OCI-LY7 (cell line): ENCODE results near the gene FGF18. TPM values are rescaled to one million over a fixed set of nuclear protein-coding genes. Genes with fewer than 3 reads are reported as not detected.

Source experiments
- BruUV-seq: library from RNA; stranded (reverse); fragments of 400-500 nt; replicated peaks from 2 replicates; lab custom pipeline; 2021; lab: Mats Ljungman, UMichigan
- CTCF ChIA-PET: fragments of 300-600 bp; sonication (Branson Sonifier 250); formaldehyde crosslinking; loops from one replicate; lab custom pipeline; 2022; ENCODE audit warnings: antibody characterized with exemption; ENCODE audit not compliant: unreplicated experiment; lab: Charles Lee
- POLR2A ChIA-PET: fragments of 300-600 bp; sonication (Branson Sonifier 250); formaldehyde crosslinking; loops from one replicate; lab custom pipeline; 2022; ENCODE audit warnings: antibody characterized with exemption; lab: Charles Lee
- DNase-seq: peaks from one replicate; pipeline ENCODE4 v3.0.0-alpha.2; 2015; ENCODE audit warnings: low spot score
- H2AFZ ChIP-seq: fragments of 200-600 bp; sonication (generic), shearing (Covaris generic); 2 replicates; pipeline ENCODE4 v1.6.1; 2014; ENCODE audit warnings: mild to moderate bottlenecking, antibody characterized with exemption, low read length, moderate library complexity
- H3K27ac ChIP-seq: fragments of 200-600 bp; sonication (generic); 2 replicates; pipeline ENCODE4 v1.5.1; 2014; ENCODE audit warnings: mixed run types, low read depth, mild to moderate bottlenecking, moderate library complexity, low read length, inconsistent platforms; ENCODE audit not compliant: poor library complexity, severe bottlenecking
- H3K36me3 ChIP-seq: fragments of 200-600 bp; sonication (generic); 2 replicates; pipeline ENCODE4 v1.6.1; 2014; ENCODE audit warnings: mild to moderate bottlenecking, antibody characterized with exemption, low read length, moderate library complexity, mixed read lengths; ENCODE audit not compliant: insufficient read depth
- H3K4me1 ChIP-seq: fragments of 200-600 bp; sonication (generic); 2 replicates; pipeline ENCODE4 v1.5.1; 2014; ENCODE audit warnings: mild to moderate bottlenecking, low read length; ENCODE audit not compliant: insufficient read depth, poor library complexity, severe bottlenecking
- H3K4me2 ChIP-seq: fragments of 200-600 bp; sonication (generic); 2 replicates; pipeline ENCODE4 v1.6.1; 2014; ENCODE audit warnings: mild to moderate bottlenecking, low read length
- H3K4me3 ChIP-seq: fragments of 200-600 bp; sonication (generic); 2 replicates; pipeline ENCODE4 v1.5.1; 2014; ENCODE audit warnings: mild to moderate bottlenecking, low read depth, low read length; ENCODE audit not compliant: poor library complexity, severe bottlenecking
- H3K79me2 ChIP-seq: fragments of 200-600 bp; sonication (generic); 2 replicates; pipeline ENCODE4 v1.6.1; 2016; ENCODE audit warnings: low read depth, mild to moderate bottlenecking, low read length, moderate library complexity, mixed read lengths; ENCODE audit not compliant: insufficient read depth
- H3K9me2 ChIP-seq: fragments of 200-600 bp; sonication (generic); 2 replicates; pipeline ENCODE4 v1.6.1; 2016; ENCODE audit warnings: mild to moderate bottlenecking, low read length, mixed read lengths; ENCODE audit not compliant: insufficient read depth
- H3K9me3 ChIP-seq: fragments of 200-600 bp; sonication (generic); 2 replicates; pipeline ENCODE4 v1.6.1; 2014; ENCODE audit warnings: mild to moderate bottlenecking, mixed run types, low read length, mixed read lengths
- H4K20me1 ChIP-seq: fragments of 200-600 bp; sonication (generic); 2 replicates; pipeline ENCODE4 v1.6.1; 2014; ENCODE audit warnings: mild to moderate bottlenecking, antibody characterized with exemption, low read length, moderate library complexity, mixed read lengths; ENCODE audit not compliant: insufficient read depth
- CTCF ChIP-seq: fragments of 200-600 bp; sonication (generic); conservative IDR thresholded peaks from 2 replicates; pipeline ENCODE4 v1.5.1; 2014; ENCODE audit warnings: mild to moderate bottlenecking, antibody characterized with exemption, low read length, moderate library complexity, mixed read lengths
- EZH2phosphoT487 ChIP-seq: fragments of 200-600 bp; sonication (generic); IDR thresholded peaks from 2 replicates; pipeline ENCODE4 v1.6.1; 2018; ENCODE audit warnings: low read depth, borderline replicate concordance, mild to moderate bottlenecking, mixed run types, antibody characterized with exemption, low read length, moderate library complexity, mixed read lengths
- intact Hi-C: fragments of 100-400 bp; cut with micrococcal nuclease; formaldehyde crosslinking; loops from one replicate; pipeline ENCODE4 v1.10.0; 2022; ENCODE audit not compliant: unreplicated experiment
- total RNA-seq, 2 experiments: library from RNA; depleted of rRNA in 1 of 2; stranded (reverse); fragments of >200 nt in 1 of 2; shearing (Covaris generic) in 1 of 2; gene quantifications; 2 replicates each; pipeline ENCODE4 v1.2.3, GENCODE V29; 2014 to 2022

The FGF18 gene
- total RNA-seq, 2 experiments from 2014 or later: 0.16 TPM; not detected in 1

- intact Hi-C loops: no loop called here
- Histone ChIP-seq H4K20me1 (no peaks in the 10 kb centered on the region), H3K36me3 (no peaks in the 10 kb centered on the region), H3K4me3 (no peak overlapping the region), H3K9me2 (no peaks in the 10 kb centered on the region), H3K79me2 (no peaks in the 10 kb centered on the region), H3K27ac (no peak overlapping the region), H2AFZ (no peak overlapping the region), H3K4me2 (no peak overlapping the region), H3K9me3 (no peaks in the 10 kb centered on the region), H3K4me1 (no peaks in the 10 kb centered on the region)
- no TSS peak for BruUV-seq
- no peak for DNase-seq
- TF ChIP-seq EZH2phosphoT487 (no peak), CTCF (no peak)
- POLR2A ChIA-PET: interaction anchor here (0.7 kb wide), 1 partner anchor 1411 kb away, joined by 3 read pairs; no protein-coding TSS in a partner anchor
- CTCF ChIA-PET: no interaction called here
These were observed 8.1 kb downstream of the FGF18 start for GRCh38 chr5:171427318-171428167.

GRCh38 chr5:171428168-171428696 lies 8.8 kb downstream of the FGF18 start:
- BruUV-seq: no TSS peak
- Histone ChIP-seq H3K27ac (no peak overlapping the region), H2AFZ (no peak overlapping the region), H4K20me1 (no peaks in the 10 kb centered on the region), H3K36me3 (no peaks in the 10 kb centered on the region), H3K4me2 (no peak overlapping the region), H3K9me2 (no peaks in the 10 kb centered on the region), H3K79me2 (no peaks in the 10 kb centered on the region), H3K9me3 (no peaks in the 10 kb centered on the region), H3K4me3 (no peak overlapping the region), H3K4me1 (no peaks in the 10 kb centered on the region)
- no peak for TF ChIP-seq EZH2phosphoT487
- no peak for TF ChIP-seq CTCF
- CTCF ChIA-PET: no interaction called here
- POLR2A ChIA-PET: no interaction called here
- intact Hi-C loops: no loop called here
- no peak for DNase-seq
